CD4-positive, CD25-positive, alpha-beta regulatory T cell (primary cell): ENCODE measurements around the gene DRAXIN. TPM values are rescaled to one million over a fixed set of nuclear protein-coding genes. Genes with fewer than 3 reads are reported as not detected.
"Not testable (repeated sequence)": the region's sequence is repeated elsewhere in the genome, so short reads cannot be mapped to it uniquely, and the experiment has no call there.

Experiments used
- ATAC-seq, 2 donors: fragments of 150-1000 bp; cut with Tn5 transposase; one replicate each; pipeline ENCODE4 v1.10.0; 2021; ENCODE audit warnings: low read depth in 2 of 2, moderate number of reproducible peaks in 2 of 2, moderate library complexity in 1 of 2
- DNase-seq, 3 donors: peaks; one replicate each; pipeline versions ENCODE4 v3.0.0 to v3.0.0-alpha.2; 2012 to 2022; ENCODE audit warnings: mixed read lengths in 1 of 3
- H3K27ac ChIP-seq: one replicate; pipeline ENCODE4 v1.7.0; 2013; ENCODE audit warnings: mild to moderate bottlenecking, low read length; ENCODE audit not compliant: insufficient read depth, poor library complexity, severe bottlenecking
- H3K27me3 ChIP-seq: one replicate; pipeline ENCODE4 v1.7.0; 2013; ENCODE audit warnings: low read length; ENCODE audit not compliant: control insufficient read depth, insufficient read depth
- H3K36me3 ChIP-seq: one replicate; pipeline ENCODE4 v1.7.0; 2013; ENCODE audit warnings: mild to moderate bottlenecking, low read length, moderate library complexity; ENCODE audit not compliant: control insufficient read depth, insufficient read depth
- H3K4me1 ChIP-seq: 2 replicates; pipeline ENCODE4 v1.7.0; 2013; ENCODE audit warnings: mild to moderate bottlenecking, low read length; ENCODE audit not compliant: insufficient read depth, control insufficient read depth, poor library complexity, severe bottlenecking
- H3K4me3 ChIP-seq: one replicate; pipeline ENCODE4 v1.7.0; 2013; ENCODE audit warnings: low read depth, mild to moderate bottlenecking, low read length, moderate library complexity
- H3K9me3 ChIP-seq, 2 experiments: 1 replicate in 1 of 2; 2 replicates in 1 of 2; pipeline ENCODE4 v1.7.0; 2013; ENCODE audit warnings: low read length in 2 of 2, mild to moderate bottlenecking in 1 of 2, moderate library complexity in 1 of 2; ENCODE audit not compliant: control insufficient read depth in 2 of 2
- H3K27ac Mint-ChIP-seq, 3 donors: one replicate each; pipeline ENCODE4 v1.8.0; 2020 to 2022; ENCODE audit warnings: mild to moderate bottlenecking in 3 of 3, mixed read lengths in 3 of 3, moderate library complexity in 2 of 3
- H3K27me3 Mint-ChIP-seq: one replicate; pipeline ENCODE4 v1.8.0; 2022; ENCODE audit warnings: mild to moderate bottlenecking, mixed read lengths
- H3K36me3 Mint-ChIP-seq: one replicate; pipeline ENCODE4 v1.8.0; 2020; ENCODE audit warnings: mixed read lengths
- H3K4me1 Mint-ChIP-seq, 4 donors: one replicate each; pipeline ENCODE4 v1.8.0; 2020 to 2022; ENCODE audit warnings: mixed read lengths in 4 of 4, mild to moderate bottlenecking in 1 of 4
- H3K4me3 Mint-ChIP-seq, 4 donors: one replicate each; pipeline ENCODE4 v1.8.0; 2020 to 2022; ENCODE audit warnings: mild to moderate bottlenecking in 4 of 4, mixed read lengths in 4 of 4, moderate library complexity in 3 of 4
- H3K9me3 Mint-ChIP-seq, 7 donors: one replicate each; pipeline ENCODE4 v1.8.0; 2020 to 2022; ENCODE audit warnings: mixed read lengths in 7 of 7, mild to moderate bottlenecking in 3 of 7, moderate library complexity in 2 of 7
- polyA plus RNA-seq, 4 donors: library from polyadenylated mRNA; unstranded; fragments of 300-500 nt; fragmentation: Illumina TruSeq; gene quantifications; one replicate each; pipeline ENCODE4 v1.2.3, GENCODE V29; 2021
- total RNA-seq: library from RNA; stranded (reverse); gene quantifications from one replicate; pipeline ENCODE4 v1.2.3, GENCODE V29; 2022

Gene DRAXIN
- total RNA-seq (not detected), polyA plus RNA-seq (under 1 TPM in 2 of 4 donors, not detected in 2; 0.06 to 0.11 TPM)

DNA sequence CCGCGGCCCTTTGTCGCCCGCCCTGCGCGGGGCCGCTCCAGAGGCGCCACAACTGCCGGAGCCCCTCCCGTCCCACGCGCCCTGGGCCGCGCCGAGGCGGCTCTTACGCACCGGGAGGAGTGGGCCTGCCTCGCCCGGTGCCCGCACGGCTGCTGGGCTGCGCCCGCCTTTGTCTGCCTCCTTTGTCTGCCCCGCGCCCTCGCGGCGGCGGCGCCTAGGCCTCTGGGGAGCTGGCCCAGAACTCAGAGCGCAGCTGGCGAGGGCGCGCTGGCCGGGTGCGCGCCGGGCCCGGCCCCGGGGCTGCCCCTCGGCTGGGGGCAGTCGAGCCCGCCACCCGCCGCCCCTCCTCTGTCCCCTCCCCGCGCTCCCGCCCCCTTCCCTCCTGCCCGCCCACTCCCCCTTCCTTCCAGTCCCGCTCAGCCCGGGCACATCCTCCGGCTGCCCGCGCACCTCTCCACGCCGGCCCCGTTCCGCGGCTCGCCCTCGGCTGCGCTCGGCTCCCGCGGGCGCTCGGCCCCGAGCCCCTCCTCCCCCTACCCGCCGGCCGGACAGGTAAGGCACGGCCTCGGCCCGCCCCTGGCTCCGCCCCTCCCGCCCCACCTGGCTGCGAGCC, at the start of gene DRAXIN:
TSS of gene DRAXIN (plus strand) at position 409 of the 613 bp plus-strand sequence. CDS start 14,549 bp downstream, outside the sequence.
- Histone ChIP-seq H3K27me3 (peaks cover 14% of the 10 kb centered on the region), H3K9me3 (no peaks in the 10 kb centered on the region), H3K27ac (no peak within 1 kb of the TSS), H3K36me3 (no peaks in the 10 kb centered on the region), H3K4me1 (peaks cover 31% of the 10 kb centered on the region), H3K4me3 (no peak within 1 kb of the TSS)
- Mint-ChIP-seq H3K27me3 (peaks cover 64% of the 10 kb centered on the region), H3K27ac (peak within 1 kb of the TSS in 1 of 3 donors; percentile 95), H3K4me3 (peak within 1 kb of the TSS; percentile 32 to 71 (median 48)), H3K36me3 (no peaks in the 10 kb centered on the region), H3K4me1 (peaks cover 0 to 29% (median 15%) of the 10 kb centered on the region in 4 donors), H3K9me3 (peaks cover 0 to 2% (median 0%) of the 10 kb centered on the region in 7 donors)
- no peak for ATAC-seq
- DNase-seq = no peak

DNA sequence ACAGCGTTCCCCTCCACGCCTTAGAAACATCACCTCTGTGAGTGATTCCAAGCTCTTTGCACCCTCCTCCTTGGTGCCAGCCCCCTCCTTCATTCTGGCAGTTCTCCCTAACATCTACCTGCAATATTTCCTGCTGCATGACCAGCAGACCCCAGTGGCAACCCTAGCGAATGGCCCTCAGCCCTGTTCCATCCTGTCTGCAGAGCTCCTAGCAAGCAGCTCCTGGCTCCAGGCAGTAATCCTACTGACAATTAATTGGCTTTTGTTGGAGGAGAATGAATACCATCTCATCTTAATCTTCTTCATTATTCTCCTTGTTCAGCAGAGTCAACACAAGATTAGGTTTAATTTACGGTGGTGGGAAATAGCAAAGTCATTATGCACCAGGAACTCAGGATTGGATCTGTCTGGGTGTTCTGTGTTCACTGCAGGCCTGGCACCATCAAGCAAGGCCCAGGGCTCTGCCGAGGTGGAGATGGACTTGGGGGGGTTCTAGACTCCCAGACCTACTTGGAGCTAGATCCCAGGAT, 49.7 kb upstream of the DRAXIN start:
- peaks cover 10% of the 10 kb centered on the region for H3K27me3 Mint-ChIP-seq
- no peak for DNase-seq
- Histone ChIP-seq H3K36me3 (no peaks in the 10 kb centered on the region), H3K27ac (no peak overlapping the region), H3K4me1 (no peaks in the 10 kb centered on the region), H3K9me3 (no peaks in the 10 kb centered on the region), H3K4me3 (no peak overlapping the region), H3K27me3 (no peaks in the 10 kb centered on the region)
- peaks cover 0 to 3% (median 0%) of the 10 kb centered on the region in 4 donors for H3K4me1 Mint-ChIP-seq
- no peaks in the 10 kb centered on the region for H3K36me3 Mint-ChIP-seq
- no peak overlapping the region for H3K4me3 Mint-ChIP-seq
- no peaks in the 10 kb centered on the region for H3K9me3 Mint-ChIP-seq
- no peak for ATAC-seq
- H3K27ac Mint-ChIP-seq = peak overlapping the region in 1 of 3 donors; percentile 7

DNA sequence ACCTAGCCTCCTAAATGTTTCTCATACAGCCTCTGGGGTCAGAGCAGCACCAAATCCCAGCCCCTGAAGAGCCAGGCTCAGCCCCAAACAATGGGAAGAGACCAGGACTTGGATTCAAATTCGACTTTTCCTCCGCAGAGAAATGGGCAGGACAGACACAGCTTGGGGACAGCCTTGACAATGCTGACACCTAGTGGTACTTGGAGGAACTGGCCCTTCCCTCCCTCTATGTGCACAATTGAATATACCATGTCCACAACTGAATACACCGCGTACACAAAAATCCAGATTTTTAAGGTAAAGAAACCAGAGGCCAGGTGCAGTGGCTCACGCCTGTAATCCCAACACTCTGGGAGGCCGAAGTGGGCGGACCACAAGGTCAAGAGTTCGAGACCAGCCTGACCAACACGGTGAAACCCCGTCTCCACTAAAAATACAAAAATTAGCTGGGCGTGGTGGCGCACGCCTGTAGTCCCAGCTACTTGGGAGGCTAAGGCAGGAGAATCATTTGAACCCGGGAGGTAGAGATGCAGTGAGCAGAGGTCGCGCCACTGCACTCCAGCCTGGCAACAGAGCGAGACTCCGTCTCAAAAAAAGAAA, 49.0 kb upstream of the DRAXIN start:
- not testable (repeated sequence) for H3K4me1 Mint-ChIP-seq, H3K36me3 ChIP-seq, H3K27ac ChIP-seq, H3K36me3 Mint-ChIP-seq, H3K4me1 ChIP-seq, H3K4me3 Mint-ChIP-seq, H3K4me3 ChIP-seq, H3K9me3 ChIP-seq, H3K27me3 ChIP-seq, H3K9me3 Mint-ChIP-seq, H3K27ac Mint-ChIP-seq
- peaks cover 10% of the 10 kb centered on the region for H3K27me3 Mint-ChIP-seq
- ATAC-seq = peak; percentile 62 to 69
- DNase-seq = peak; percentile 55 to 71 (median 71)

GRCh38 chr1:11643782-11644181, 47.7 kb upstream of the DRAXIN start:
- no peaks in the 10 kb centered on the region for H3K36me3 ChIP-seq
- Mint-ChIP-seq H3K4me3 (no peak overlapping the region), H3K9me3 (no peaks in the 10 kb centered on the region), H3K4me1 (peaks cover 0 to 3% (median 1%) of the 10 kb centered on the region in 4 donors), H3K27ac (no peak overlapping the region), H3K36me3 (no peaks in the 10 kb centered on the region), H3K27me3 (peaks cover 10% of the 10 kb centered on the region)
- H3K27me3 ChIP-seq = no peaks in the 10 kb centered on the region
- DNase-seq (no peak), ATAC-seq (no peak)
- no peaks in the 10 kb centered on the region for H3K9me3 ChIP-seq
- no peaks in the 10 kb centered on the region for H3K4me1 ChIP-seq
- H3K4me3 ChIP-seq = no peak overlapping the region
- no peak overlapping the region for H3K27ac ChIP-seq

- no peak overlapping the region for H3K4me3 ChIP-seq
- ATAC-seq (no peak), DNase-seq (no peak)
- peaks cover 0 to 18% (median 8%) of the 10 kb centered on the region in 4 donors for H3K4me1 Mint-ChIP-seq
- no peaks in the 10 kb centered on the region for H3K36me3 ChIP-seq
- no peaks in the 10 kb centered on the region for H3K9me3 Mint-ChIP-seq
- no peak overlapping the region for H3K4me3 Mint-ChIP-seq
- no peaks in the 10 kb centered on the region for H3K36me3 Mint-ChIP-seq
- no peaks in the 10 kb centered on the region for H3K27me3 ChIP-seq
- no peak overlapping the region for H3K27ac ChIP-seq
- no peaks in the 10 kb centered on the region for H3K9me3 ChIP-seq
- peaks cover 15% of the 10 kb centered on the region for H3K27me3 Mint-ChIP-seq
- peaks cover 11% of the 10 kb centered on the region for H3K4me1 ChIP-seq
- H3K27ac Mint-ChIP-seq = no peak overlapping the region
Observed at GRCh38 chr1:11645270-11645669, 46.2 kb upstream of the DRAXIN start.

DNA sequence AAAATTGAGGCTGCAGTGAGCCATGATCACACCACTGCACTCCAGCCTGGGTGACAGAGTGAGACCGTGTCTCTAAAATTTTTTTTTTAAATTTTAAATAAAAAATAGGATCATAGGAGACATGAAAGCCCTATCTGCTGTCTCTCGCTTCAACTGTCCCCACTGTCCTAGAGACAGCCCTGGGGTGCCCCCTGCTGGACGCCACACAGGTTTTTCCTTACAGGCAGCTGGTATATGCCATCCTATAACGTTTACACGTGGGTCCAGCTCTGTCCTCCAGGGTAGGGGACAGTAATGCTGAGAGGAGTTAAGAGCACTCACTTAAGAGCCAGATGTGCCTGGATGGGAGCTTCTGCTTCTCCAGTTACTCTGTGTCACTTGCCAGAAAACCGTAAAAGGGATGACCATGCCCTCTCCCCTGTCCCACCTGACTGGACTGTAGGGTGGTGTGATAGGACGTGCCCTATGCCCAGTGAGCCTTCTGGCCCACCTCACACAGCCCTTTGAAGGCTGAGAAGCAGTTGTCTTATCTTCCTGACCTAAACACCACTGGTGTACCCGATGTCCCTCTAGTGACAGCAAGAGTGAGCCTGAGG, 45.7 kb upstream of the DRAXIN start:
- H3K36me3 ChIP-seq = no peaks in the 10 kb centered on the region
- no peaks in the 10 kb centered on the region for H3K9me3 Mint-ChIP-seq
- DNase-seq (peak; percentile 56 to 82 (median 71)), ATAC-seq (peak; percentile 50 to 64)
- H3K9me3 ChIP-seq = no peaks in the 10 kb centered on the region
- peaks cover 0 to 22% (median 9%) of the 10 kb centered on the region in 4 donors for H3K4me1 Mint-ChIP-seq
- no peak overlapping the region for H3K27ac Mint-ChIP-seq
- no peak overlapping the region for H3K4me3 ChIP-seq
- no peak overlapping the region for H3K27ac ChIP-seq
- H3K4me3 Mint-ChIP-seq = peak overlapping the region in 1 of 4 donors; percentile 66
- peaks cover 18% of the 10 kb centered on the region for H3K27me3 Mint-ChIP-seq
- H3K4me1 ChIP-seq = peaks cover 16% of the 10 kb centered on the region
- H3K36me3 Mint-ChIP-seq = no peaks in the 10 kb centered on the region
- no peaks in the 10 kb centered on the region for H3K27me3 ChIP-seq

GRCh38 chr1:11646317-11646716, 45.2 kb upstream of the DRAXIN start:
- Mint-ChIP-seq H3K4me3 (no peak overlapping the region), H3K4me1 (peaks cover 0 to 27% (median 13%) of the 10 kb centered on the region in 4 donors), H3K9me3 (no peaks in the 10 kb centered on the region), H3K27ac (peak overlapping the region in 1 of 3 donors; percentile 43), H3K27me3 (peaks cover 19% of the 10 kb centered on the region), H3K36me3 (no peaks in the 10 kb centered on the region)
- Histone ChIP-seq H3K4me3 (no peak overlapping the region), H3K36me3 (no peaks in the 10 kb centered on the region), H3K27me3 (no peaks in the 10 kb centered on the region), H3K4me1 (peaks cover 20% of the 10 kb centered on the region), H3K9me3 (no peaks in the 10 kb centered on the region), H3K27ac (no peak overlapping the region)
- ATAC-seq = no peak
- DNase-seq = no peak
